ENCODE results near the gene MUC12. TPM values are rescaled to one million over a fixed set of nuclear protein-coding genes. Genes with fewer than 3 reads are reported as not detected.

MUC12 gene
- total and polyA plus RNA-seq, 2 of the 13 experiments (the other 11 are each of a cell fraction or from before 2014, with no cell fraction given): not detected

DNA sequence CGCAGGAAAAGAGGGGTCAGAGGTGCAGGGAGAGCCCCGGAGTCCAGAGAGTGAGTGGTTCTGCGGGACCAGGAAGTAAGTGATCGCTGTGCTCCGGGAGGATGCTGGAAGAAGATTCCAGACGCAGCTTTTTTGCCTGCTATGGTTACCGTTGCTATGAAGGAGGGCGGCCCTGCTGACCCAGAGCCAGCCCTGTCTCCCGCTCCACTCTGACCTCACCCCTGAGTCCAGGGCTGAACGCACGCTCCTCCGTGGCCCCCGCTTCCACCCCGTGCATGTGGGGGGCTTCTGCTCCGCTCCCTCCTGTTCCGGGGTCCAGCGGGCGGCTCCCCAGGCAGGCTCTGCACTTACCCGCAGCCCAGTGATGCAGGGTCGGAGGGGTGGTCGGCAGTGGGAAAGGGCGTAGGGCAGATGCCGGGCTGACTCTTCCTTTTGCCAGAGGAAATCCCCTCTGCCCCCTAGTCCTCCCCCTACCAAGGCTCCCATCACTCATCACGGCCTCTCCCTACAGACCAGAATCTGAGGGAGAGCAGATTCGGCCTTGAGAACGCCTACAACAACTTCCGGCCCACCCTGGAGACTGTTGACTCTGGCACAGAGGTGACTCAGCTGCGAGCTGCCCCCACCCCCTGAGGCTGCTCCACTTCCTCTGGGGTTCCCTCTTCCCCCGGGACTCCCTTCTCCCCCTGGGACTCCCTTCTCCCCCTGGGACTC is 47.9 kb downstream of the MUC12 start (continued):
- TF ChIP-seq KIAA2018 (CRISPR knock-in tag; IDR thresholded peaks at IDR 0.05; ENCODE audit: borderline replicate concordance): no peak

All from HepG2 (cell line).